HCT116 (cell line): ENCODE results near the gene ARSB. TPM values are rescaled to one million over a fixed set of nuclear protein-coding genes. Genes with fewer than 3 reads are reported as not detected.

ENCODE experiments used
- ATAC-seq: fragments of 200-7000 bp; cut with Tn5 transposase; 2 replicates; pipeline ENCODE4 v1.9.1; 2020; ENCODE audit warnings: mild to moderate bottlenecking, moderate library complexity
- BruUV-seq: library from RNA; stranded (reverse); fragments of 400-500 nt; replicated peaks from 2 replicates; lab custom pipeline; 2021; lab: Mats Ljungman, UMichigan
- CTCF ChIA-PET: fragments of 300-600 bp; sonication (Branson Sonifier 250); formaldehyde crosslinking; loops from one replicate; lab custom pipeline; 2021; ENCODE audit warnings: antibody characterized with exemption; lab: Charles Lee
- POLR2A ChIA-PET: fragments of 300-600, 350-600 bp; sonication (Branson Sonifier 250); formaldehyde crosslinking; loops from one replicate; lab custom pipeline; 2021; ENCODE audit warnings: antibody characterized with exemption; lab: Charles Lee
- RAD21 ChIA-PET, 2 experiments: fragments of 300-600 bp; sonication (Branson Sonifier 250); formaldehyde crosslinking; loops; one replicate each; lab custom pipeline; 2023; ENCODE audit warnings: low total read pairs in 2 of 2; ENCODE audit not compliant: uncharacterized antibody in 2 of 2, unreplicated experiment in 2 of 2, low non-redundant PET in 1 of 2; lab: Charles Lee
- DNase-seq: peaks from one replicate; pipeline ENCODE4 v3.0.0-alpha.2; 2010; ENCODE audit warnings: low read depth, low spot score
- H2AFZ ChIP-seq: fragments of 200-600 bp; shearing (Covaris generic), sonication (generic); 2 replicates; pipeline ENCODE4 v1.6.1; 2017; ENCODE audit warnings: low read depth, mixed run types, mixed read lengths, antibody characterized with exemption, low read length; ENCODE audit not compliant: poor library complexity, severe bottlenecking
- H3K27ac ChIP-seq: 2 replicates; pipeline ENCODE4 v1.5.1; 2012; ENCODE audit warnings: low read depth, low read length
- H3K27me3 ChIP-seq: fragments of 200-600 bp; sonication (generic); 2 replicates; pipeline ENCODE4 v1.6.1; 2016; ENCODE audit warnings: mixed run types, low read length, mixed read lengths; ENCODE audit not compliant: insufficient read depth
- H3K36me3 ChIP-seq, 2 experiments: fragments of 200-500 bp in 1 of 2; fragments of 200-600 bp in 1 of 2; sonication (Bioruptor generic) in 1 of 2; sonication (generic) in 1 of 2; 2 replicates each; pipeline versions ENCODE4 v1.5.1 to v1.6.1; 2014 to 2016; ENCODE audit warnings: low read length in 2 of 2, inconsistent platforms in 1 of 2, mixed read lengths in 1 of 2, mixed run types in 1 of 2; ENCODE audit not compliant: insufficient read depth in 2 of 2, control insufficient read depth in 1 of 2
- H3K4me1 ChIP-seq, 2 experiments: fragments of 200-600 bp in 1 of 2; sonication (generic) in 1 of 2; 2 replicates each; pipeline versions ENCODE4 v1.5.1 to v1.6.1; 2012 to 2017; ENCODE audit warnings: low read length in 2 of 2, inconsistent platforms in 1 of 2, mild to moderate bottlenecking in 1 of 2, mixed read lengths in 1 of 2, mixed run types in 1 of 2, moderate library complexity in 1 of 2; ENCODE audit not compliant: insufficient read depth in 2 of 2, control insufficient read depth in 1 of 2
- H3K4me2 ChIP-seq: fragments of 200-600 bp; sonication (generic); 2 replicates; pipeline ENCODE4 v1.6.1; 2017; ENCODE audit warnings: mixed run types, low read length, mixed read lengths
- H3K4me3 ChIP-seq, 2 experiments: fragments of 200-600 bp in 1 of 2; sonication (generic) in 1 of 2; replicated peaks in 1 of 2; 2 replicates each; pipeline ENCODE4 v1.5.1; 2011 to 2016; ENCODE audit warnings: low read length in 2 of 2, control low read depth in 1 of 2, low read depth in 1 of 2, mild to moderate bottlenecking in 1 of 2, mixed read lengths in 1 of 2, mixed run types in 1 of 2
- H3K79me2 ChIP-seq: fragments of 200-600 bp; sonication (generic); 2 replicates; pipeline ENCODE4 v1.6.1; 2017; ENCODE audit warnings: mild to moderate bottlenecking, mixed run types, low read length, moderate library complexity, mixed read lengths; ENCODE audit not compliant: insufficient read depth
- H3K9ac ChIP-seq: fragments of 200-600 bp; sonication (generic); 2 replicates; pipeline ENCODE4 v1.6.1; 2016; ENCODE audit warnings: low read length, mixed read lengths
- H3K9me2 ChIP-seq: fragments of 200-600 bp; sonication (generic), shearing (Covaris generic); 2 replicates; pipeline ENCODE4 v1.6.1; 2017; ENCODE audit warnings: mixed run types, mild to moderate bottlenecking, moderate library complexity; ENCODE audit not compliant: insufficient read depth
- H3K9me3 ChIP-seq, 2 experiments: fragments of 200-500 bp in 1 of 2; fragments of 200-600 bp in 1 of 2; sonication (Bioruptor generic) in 1 of 2; sonication (generic) in 1 of 2; 2 replicates each; pipeline ENCODE4 v1.6.1; 2014 to 2017; ENCODE audit warnings: low read length in 2 of 2, mixed read lengths in 2 of 2, inconsistent platforms in 1 of 2, low read depth in 1 of 2, mild to moderate bottlenecking in 1 of 2, mixed run types in 1 of 2, moderate library complexity in 1 of 2; ENCODE audit not compliant: control insufficient read depth in 1 of 2, insufficient read depth in 1 of 2
- H4K20me1 ChIP-seq: fragments of 200-600 bp; sonication (generic), shearing (Covaris generic); 2 replicates; pipeline ENCODE4 v1.6.1; 2017; ENCODE audit warnings: mixed run types, mild to moderate bottlenecking, moderate library complexity; ENCODE audit not compliant: insufficient read depth
- ATF3 ChIP-seq: IDR thresholded peaks from 2 replicates; pipeline ENCODE4 v1.6.1; 2012
- CBX3 ChIP-seq: IDR thresholded peaks from 2 replicates; pipeline ENCODE4 v1.6.1; 2012; ENCODE audit warnings: low read depth
- CEBPB ChIP-seq: IDR thresholded peaks from 2 replicates; pipeline ENCODE4 v1.6.1; 2012; ENCODE audit warnings: low read depth
- CTCF ChIP-seq, 3 experiments: fragments of 200-600 bp in 1 of 3; sonication (generic) in 1 of 3; IDR thresholded peaks in 2 of 3; conservative IDR thresholded peaks in 1 of 3; 2 replicates each; pipeline ENCODE4 v1.5.1; 2012 to 2017; ENCODE audit warnings: low read depth in 2 of 3, low read length in 2 of 3, antibody characterized with exemption in 1 of 3, borderline replicate concordance in 1 of 3, control low read depth in 1 of 3, mild to moderate bottlenecking in 1 of 3, mixed read lengths in 1 of 3, mixed run types in 1 of 3, moderate library complexity in 1 of 3; ENCODE audit not compliant: insufficient read depth in 1 of 3
- EGR1 ChIP-seq: IDR thresholded peaks from 2 replicates; pipeline ENCODE4 v1.6.1; 2012; ENCODE audit warnings: low read depth
- EZH2 ChIP-seq: fragments of 200-600 bp; sonication (generic); IDR thresholded peaks from 2 replicates; pipeline ENCODE4 v1.6.1; 2017; ENCODE audit warnings: antibody characterized with exemption, mixed run types
- JUND ChIP-seq: IDR thresholded peaks from 2 replicates; pipeline ENCODE4 v1.6.1; 2012
- POLR2A ChIP-seq: IDR thresholded peaks from 2 replicates; pipeline ENCODE4 v1.7.0; 2011; ENCODE audit warnings: borderline replicate concordance; ENCODE audit not compliant: insufficient read depth, insufficient read length; ENCODE audit errors: extremely low read depth
- POLR2AphosphoS5 ChIP-seq: IDR thresholded peaks from 2 replicates; pipeline ENCODE4 v1.6.1; 2011; ENCODE audit warnings: mild to moderate bottlenecking, low read depth, low read length, moderate library complexity
- RAD21 ChIP-seq: IDR thresholded peaks from 2 replicates; pipeline ENCODE4 v1.6.1; 2012; ENCODE audit warnings: low read depth, mild to moderate bottlenecking
- REST ChIP-seq: IDR thresholded peaks from 2 replicates; pipeline ENCODE4 v1.6.1; 2012; ENCODE audit warnings: low read depth
- SIN3A ChIP-seq: IDR thresholded peaks from 2 replicates; pipeline ENCODE4 v1.6.1; 2012; ENCODE audit warnings: low read depth
- TCF7L2 ChIP-seq: IDR thresholded peaks from 2 replicates; pipeline ENCODE4 v1.7.0; 2011; ENCODE audit warnings: borderline replicate concordance, inconsistent platforms; ENCODE audit not compliant: insufficient read depth, insufficient read length; ENCODE audit errors: extremely low read depth
- YY1 ChIP-seq: IDR thresholded peaks from 2 replicates; pipeline ENCODE4 v1.6.1; 2011; ENCODE audit warnings: low read length, low read depth, moderate library complexity, mild to moderate bottlenecking; ENCODE audit not compliant: insufficient replicate concordance; ENCODE audit errors: extremely low read depth
- ZBTB33 ChIP-seq: IDR thresholded peaks from 2 replicates; pipeline ENCODE4 v1.6.1; 2011; ENCODE audit warnings: mild to moderate bottlenecking, low read length, moderate library complexity; ENCODE audit not compliant: insufficient replicate concordance; ENCODE audit errors: extremely low read depth
- intact Hi-C: fragments of 100-400 bp; cut with micrococcal nuclease; formaldehyde crosslinking; loops from 2 replicates; pipeline ENCODE4 v1.10.0; 2022
- total RNA-seq: library from RNA; stranded (reverse); gene quantifications from one replicate; pipeline ENCODE4 v1.2.1, GENCODE V29; 2021; ENCODE audit not compliant: unreplicated experiment

Gene ARSB
- total RNA-seq, 1 experiment from 2014 or later: 4.8 TPM

GRCh38 chr5:78922879-78923621, 62.1 kb downstream of the ARSB start:
- RAD21 ChIA-PET: no interaction called here
- no peak overlapping the region for H3K9ac ChIP-seq
- no peak overlapping the region for H3K4me3 ChIP-seq
- no TSS peak for BruUV-seq
- H3K36me3 ChIP-seq: no peaks in the 10 kb centered on the region
- no peak for DNase-seq
- H3K9me2 ChIP-seq: no peaks in the 10 kb centered on the region
- CTCF ChIA-PET: no interaction called here
- no peak overlapping the region for H2AFZ ChIP-seq
- H3K4me1 ChIP-seq: peaks cover 10 to 12% of the 10 kb centered on the region in 2 experiments
- H3K79me2 ChIP-seq: no peaks in the 10 kb centered on the region
- TF ChIP-seq CEBPB: no peak
- no peak for TF ChIP-seq EZH2
- no peak for TF ChIP-seq YY1
- no peak for TF ChIP-seq TCF7L2
- TF ChIP-seq CTCF (IDR thresholded peaks at IDR 0.05 in 2 of 3, conservative IDR thresholded peaks at IDR 0.05 in 1 of 3; ENCODE audit: borderline replicate concordance in 1 of 3, insufficient read depth in 1 of 3, low read depth in 2 of 3, low read length in 2 of 3): no peak
- TF ChIP-seq POLR2AphosphoS5: no peak
- no peak for TF ChIP-seq POLR2A
- TF ChIP-seq ATF3: no peak
- no peak for TF ChIP-seq REST
- no peak for TF ChIP-seq SIN3A
- no peak for TF ChIP-seq EGR1
- TF ChIP-seq RAD21: no peak
- TF ChIP-seq JUND: no peak
- TF ChIP-seq CBX3: no peak
- TF ChIP-seq ZBTB33: no peak
- TF ChIP-seq, all 23 proteins: peak for 0
- POLR2A ChIA-PET: no interaction called here
- no peaks in the 10 kb centered on the region for H4K20me1 ChIP-seq
- H3K27ac ChIP-seq: no peak overlapping the region
- ATAC-seq: no peak
- no peak overlapping the region for H3K4me2 ChIP-seq
- no peaks in the 10 kb centered on the region for H3K27me3 ChIP-seq
- H3K9me3 ChIP-seq: no peaks in the 10 kb centered on the region
- intact Hi-C loops: no loop called here
